Measurements from ENCODE around the gene COL18A1.

DNA sequence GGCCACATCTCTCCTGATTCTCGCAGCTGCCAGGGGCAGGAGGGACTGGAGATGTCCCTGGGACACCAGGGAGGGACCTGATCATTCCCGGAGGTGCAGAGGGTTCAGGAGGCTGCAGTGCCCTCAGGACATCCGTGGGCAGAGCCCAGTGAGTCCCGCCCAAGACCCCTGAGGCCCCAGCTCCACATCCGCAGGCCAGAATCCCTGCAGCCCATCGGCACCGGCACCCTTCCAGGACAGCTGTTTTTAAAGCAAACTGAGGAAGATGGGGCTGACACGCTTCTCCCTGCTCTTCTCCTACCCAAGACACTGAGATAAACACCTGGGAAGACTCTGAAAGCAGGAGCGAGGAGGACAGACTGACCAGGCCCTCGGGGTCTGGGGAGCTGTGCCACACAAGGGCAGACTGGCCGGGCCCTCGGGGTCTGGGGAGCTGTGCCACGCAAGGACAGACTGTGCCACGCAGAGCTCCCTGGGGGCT lies 111.7 kb downstream of the COL18A1 start:
- TF ChIP-seq, protein P1, sequence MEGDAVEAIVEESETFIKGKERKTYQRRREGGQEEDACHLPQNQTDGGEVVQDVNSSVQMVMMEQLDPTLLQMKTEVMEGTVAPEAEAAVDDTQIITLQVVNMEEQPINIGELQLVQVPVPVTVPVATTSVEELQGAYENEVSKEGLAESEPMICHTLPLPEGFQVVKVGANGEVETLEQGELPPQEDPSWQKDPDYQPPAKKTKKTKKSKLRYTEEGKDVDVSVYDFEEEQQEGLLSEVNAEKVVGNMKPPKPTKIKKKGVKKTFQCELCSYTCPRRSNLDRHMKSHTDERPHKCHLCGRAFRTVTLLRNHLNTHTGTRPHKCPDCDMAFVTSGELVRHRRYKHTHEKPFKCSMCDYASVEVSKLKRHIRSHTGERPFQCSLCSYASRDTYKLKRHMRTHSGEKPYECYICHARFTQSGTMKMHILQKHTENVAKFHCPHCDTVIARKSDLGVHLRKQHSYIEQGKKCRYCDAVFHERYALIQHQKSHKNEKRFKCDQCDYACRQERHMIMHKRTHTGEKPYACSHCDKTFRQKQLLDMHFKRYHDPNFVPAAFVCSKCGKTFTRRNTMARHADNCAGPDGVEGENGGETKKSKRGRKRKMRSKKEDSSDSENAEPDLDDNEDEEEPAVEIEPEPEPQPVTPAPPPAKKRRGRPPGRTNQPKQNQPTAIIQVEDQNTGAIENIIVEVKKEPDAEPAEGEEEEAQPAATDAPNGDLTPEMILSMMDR (conservative IDR thresholded peaks at IDR 0.05): no peak
- TF ChIP-seq ZFX (IDR thresholded peaks at IDR 0.05): no peak
